Measurements from ENCODE around the gene KIAA0586. TPM values are rescaled to one million over a fixed set of nuclear protein-coding genes. Genes with fewer than 3 reads are reported as not detected.
"Not testable (repeated sequence)": the region's sequence is repeated elsewhere in the genome, so short reads cannot be mapped to it uniquely, and the experiment has no call there.

Gene KIAA0586
- total RNA-seq, 2 experiments from 2014 or later: 32.0 to 38.4 TPM

GRCh38 chr14:58415636-58416547, 11.6 kb upstream of the KIAA0586 start:
- CTCF ChIA-PET: no interaction called here
- DNase-seq: no peak
- Mint-ChIP-seq H3K27me3 (no peaks in the 10 kb centered on the region), H3K4me3 (no peak overlapping the region), H3K9me3 (ENCODE audit: low read depth) (no peaks in the 10 kb centered on the region), H3K27ac (no peak overlapping the region), H3K36me3 (ENCODE audit: low read depth) (peaks cover 56% of the 10 kb centered on the region), H3K4me1 (peaks cover 18% of the 10 kb centered on the region)
- intact Hi-C loops (cut with DNase I, micrococcal nuclease): loop anchor here in 1 of 2 experiments (5.0 kb wide), 1 partner anchor 159 kb away; no protein-coding TSS in a partner anchor
- POLR2A ChIA-PET: no interaction called here
- no peak for ATAC-seq

GRCh38 chr14:58416934-58417333, 10.6 kb upstream of the KIAA0586 start:
- Mint-ChIP-seq H3K36me3 (ENCODE audit: low read depth) (peaks cover 59% of the 10 kb centered on the region), H3K4me1 (peaks cover 18% of the 10 kb centered on the region)
- H3K4me3 Mint-ChIP-seq; H3K27me3 Mint-ChIP-seq; DNase-seq; POLR2A ChIA-PET; H3K9me3 Mint-ChIP-seq (ENCODE audit: low read depth); H3K27ac Mint-ChIP-seq; ATAC-seq: not testable (repeated sequence)
- intact Hi-C loops (cut with DNase I, micrococcal nuclease): loop anchor here in 1 of 2 experiments (5.0 kb wide), 1 partner anchor 160 kb away; no protein-coding TSS in a partner anchor
- CTCF ChIA-PET: interaction anchor here (0.7 kb wide), 1 partner anchor 11 kb away, joined by 3 read pairs; the partner anchor contains the start of gene KIAA0586

- peak overlapping the region; percentile 97 for H3K4me3 Mint-ChIP-seq
- ChIA-PET CTCF (interaction anchor here (0.6 to 2.2 kb wide), 2 partner anchors 31 to 36 kb away, joined by 4 to 10 read pairs; partner anchors contain the start of gene TOMM20L), POLR2A (interaction anchor here (0.5 to 2.3 kb wide), 5 partner anchors 129 to 1057 kb away, joined by 3 to 26 read pairs (median 4); partner anchors contain the start of genes ARID4A, JKAMP, L3HYPDH and PSMA3)
- peak overlapping the region; percentile 99 for H3K27ac Mint-ChIP-seq
- DNase-seq: peak; percentile 63
- peak; percentile 9 for ATAC-seq
- peaks cover 43% of the 10 kb centered on the region for H3K4me1 Mint-ChIP-seq
- intact Hi-C loops (cut with DNase I, micrococcal nuclease): loop anchor here (1.0 to 10.0 kb wide), 12 partner anchors 30 to 1822 kb away; partner anchors contain the start of genes ARID4A (in 2 of the 2), DAAM1 (in 2 of the 2), PSMA3 (in 2 of the 2) and ACTR10 (in 1 of the 2)
- H3K27me3 Mint-ChIP-seq: no peaks in the 10 kb centered on the region
- H3K9me3 Mint-ChIP-seq (ENCODE audit: low read depth): no peaks in the 10 kb centered on the region
- H3K36me3 Mint-ChIP-seq (ENCODE audit: low read depth): peaks cover 25% of the 10 kb centered on the region
Observed at GRCh38 chr14:58426670-58427280, 744 bp upstream of the KIAA0586 start.

- peaks cover 45% of the 10 kb centered on the region for H3K4me1 Mint-ChIP-seq
- peak overlapping the region; percentile 99 for H3K27ac Mint-ChIP-seq
- no peaks in the 10 kb centered on the region for H3K27me3 Mint-ChIP-seq
- ATAC-seq (no peak), DNase-seq (peak; percentile 37)
- peaks cover 23% of the 10 kb centered on the region for H3K36me3 Mint-ChIP-seq (ENCODE audit: low read depth)
- ChIA-PET POLR2A (interaction anchor here (0.6 to 2.3 kb wide), 2 partner anchors 130 to 297 kb away, joined by 3 to 26 read pairs; partner anchors contain the start of gene ARID4A), CTCF (interaction anchor here (1.0 to 2.2 kb wide), 3 partner anchors 11 to 130 kb away, joined by 3 to 10 read pairs (median 4); partner anchors contain the start of genes ARID4A and TOMM20L)
- intact Hi-C loops (cut with DNase I, micrococcal nuclease): loop anchor here (5.0 to 10.0 kb wide), 3 partner anchors 231 to 1054 kb away; partner anchors contain the start of genes DAAM1 (in 1 of the 2), JKAMP (in 1 of the 2) and L3HYPDH (in 1 of the 2)
- no peaks in the 10 kb centered on the region for H3K9me3 Mint-ChIP-seq (ENCODE audit: low read depth)
- peak overlapping the region; percentile 97 for H3K4me3 Mint-ChIP-seq
Observed at GRCh38 chr14:58428118-58428683, 682 bp downstream of the KIAA0586 start.

- Mint-ChIP-seq H3K4me1 (peaks cover 35% of the 10 kb centered on the region), H3K27ac (peak overlapping the region; percentile 80), H3K4me3 (peak overlapping the region; percentile 97), H3K36me3 (ENCODE audit: low read depth) (peaks cover 23% of the 10 kb centered on the region), H3K27me3 (no peaks in the 10 kb centered on the region), H3K9me3 (ENCODE audit: low read depth) (no peaks in the 10 kb centered on the region)
- ATAC-seq (peak; percentile 83), DNase-seq (peak; percentile 18)
- intact Hi-C loops (cut with DNase I, micrococcal nuclease): loop anchor here (1.0 to 2.0 kb wide), 2 partner anchors 142 to 143 kb away; no protein-coding TSS in a partner anchor
- CTCF ChIA-PET: interaction anchor here (0.9 to 1.0 kb wide), 2 partner anchors 13 to 32 kb away, joined by 3 read pairs; no protein-coding TSS in a partner anchor
- POLR2A ChIA-PET: interaction anchor here (0.9 to 1.8 kb wide), 2 partner anchors 31 to 132 kb away, joined by 3 to 14 read pairs; partner anchors contain the start of gene ARID4A
Observed at GRCh38 chr14:58430156-58430555, 2.6 kb downstream of the KIAA0586 start.

GRCh38 chr14:58439476-58439875, 12.0 kb downstream of the KIAA0586 start:
- ChIA-PET POLR2A (no interaction called here), CTCF (no interaction called here)
- intact Hi-C loops (cut with DNase I, micrococcal nuclease): no loop called here
- ATAC-seq: no peak
- Mint-ChIP-seq H3K4me1 (peaks cover 2% of the 10 kb centered on the region), H3K27me3 (no peaks in the 10 kb centered on the region), H3K36me3 (ENCODE audit: low read depth) (peaks cover 31% of the 10 kb centered on the region), H3K4me3 (no peak overlapping the region), H3K27ac (no peak overlapping the region), H3K9me3 (ENCODE audit: low read depth) (no peaks in the 10 kb centered on the region)
- no peak for DNase-seq

- ChIA-PET POLR2A (no interaction called here), CTCF (interaction anchor here (1.4 kb wide), 1 partner anchor 56 kb away, joined by 3 read pairs; no protein-coding TSS in a partner anchor)
- intact Hi-C loops (cut with DNase I, micrococcal nuclease): no loop called here
- no peaks in the 10 kb centered on the region for H3K4me1 Mint-ChIP-seq
- no peaks in the 10 kb centered on the region for H3K9me3 Mint-ChIP-seq (ENCODE audit: low read depth)
- peaks cover 11% of the 10 kb centered on the region for H3K36me3 Mint-ChIP-seq (ENCODE audit: low read depth)
- no peak overlapping the region for H3K4me3 Mint-ChIP-seq
- DNase-seq (no peak), ATAC-seq (no peak)
- no peaks in the 10 kb centered on the region for H3K27me3 Mint-ChIP-seq
- H3K27ac Mint-ChIP-seq: no peak overlapping the region
Observed at GRCh38 chr14:58444627-58445026, 17.1 kb downstream of the KIAA0586 start.

- POLR2A ChIA-PET: no interaction called here
- Mint-ChIP-seq H3K9me3 (ENCODE audit: low read depth) (no peaks in the 10 kb centered on the region), H3K36me3 (ENCODE audit: low read depth) (peaks cover 28% of the 10 kb centered on the region), H3K27me3 (no peaks in the 10 kb centered on the region), H3K4me1 (no peaks in the 10 kb centered on the region), H3K27ac (no peak overlapping the region), H3K4me3 (no peak overlapping the region)
- no peak for ATAC-seq
- CTCF ChIA-PET: interaction anchor here (1.0 kb wide), 1 partner anchor 28 kb away, joined by 3 read pairs; no protein-coding TSS in a partner anchor
- DNase-seq: no peak
- intact Hi-C loops (cut with DNase I, micrococcal nuclease): no loop called here
Observed at GRCh38 chr14:58455593-58456265, 28.2 kb downstream of the KIAA0586 start.

GRCh38 chr14:58460772-58461171, 33.3 kb downstream of the KIAA0586 start:
- Mint-ChIP-seq H3K4me3 (no peak overlapping the region), H3K27me3 (no peaks in the 10 kb centered on the region), H3K9me3 (ENCODE audit: low read depth) (no peaks in the 10 kb centered on the region), H3K36me3 (ENCODE audit: low read depth) (peaks cover 25% of the 10 kb centered on the region), H3K27ac (no peak overlapping the region), H3K4me1 (no peaks in the 10 kb centered on the region)
- ChIA-PET POLR2A (no interaction called here), CTCF (interaction anchor here (0.8 kb wide), 1 partner anchor 41 kb away, joined by 3 read pairs; no protein-coding TSS in a partner anchor)
- intact Hi-C loops (cut with DNase I, micrococcal nuclease): no loop called here
- DNase-seq: no peak
- no peak for ATAC-seq

- Mint-ChIP-seq H3K27me3 (no peaks in the 10 kb centered on the region), H3K27ac (no peak overlapping the region), H3K36me3 (ENCODE audit: low read depth) (peaks cover 20% of the 10 kb centered on the region), H3K9me3 (ENCODE audit: low read depth) (no peaks in the 10 kb centered on the region), H3K4me1 (no peaks in the 10 kb centered on the region), H3K4me3 (no peak overlapping the region)
- ATAC-seq (no peak), DNase-seq (no peak)
- ChIA-PET CTCF (interaction anchor here (0.6 to 1.0 kb wide), 3 partner anchors 9 to 38 kb away, joined by 3 to 4 read pairs (median 3); partner anchors contain the start of genes KIAA0586 and TIMM9), POLR2A (interaction anchor here (0.7 kb wide), 1 partner anchor 14 kb away, joined by 4 read pairs; no protein-coding TSS in a partner anchor)
- intact Hi-C loops (cut with DNase I, micrococcal nuclease): no loop called here
Observed at GRCh38 chr14:58463147-58463546, 35.6 kb downstream of the KIAA0586 start.

Measured in activated CD4-positive, alpha-beta T cell treated with anti-CD3 and anti-CD28 coated beads for 36 hours (primary cell).